Measurements from ENCODE around the gene ALK.

The ALK gene

GRCh38 chr2:29146197-29146596 is 775.2 kb downstream of the ALK start:
- no peak for TF ChIP-seq EZH2phosphoT487 (IDR thresholded peaks at IDR 0.05; ENCODE audit: low read depth)
- no peak for TF ChIP-seq CTCF (IDR thresholded peaks at IDR 0.05; ENCODE audit: low read depth, low read length)
- H3K4me1 ChIP-seq (ENCODE audit: low read length): no peaks in the 10 kb centered on the region
- no peak overlapping the region for H3K27ac ChIP-seq (ENCODE audit: low read length)
- 0 out of 2 replicates have a peak, but pooled peaks cover 2% of the 10 kb centered on the region for H3K79me2 ChIP-seq (ENCODE audit: low read length)
- H2AFZ ChIP-seq (ENCODE audit: low read depth, low read length): no peak overlapping the region
- no peaks in the 10 kb centered on the region for H4K20me1 ChIP-seq (ENCODE audit: insufficient read depth, low read length)
- H3K9me3 ChIP-seq (ENCODE audit: insufficient read depth, low read length): no peaks in the 10 kb centered on the region
- no peak overlapping the region for H3K9ac ChIP-seq (ENCODE audit: low read length)
- no peak overlapping the region for H3K4me3 ChIP-seq (ENCODE audit: low read length)
- H3K4me2 ChIP-seq (ENCODE audit: low read length): no peak overlapping the region
- H3K27me3 ChIP-seq (ENCODE audit: low read depth, low read length): no peaks in the 10 kb centered on the region
- H3K36me3 ChIP-seq (replicated peaks; ENCODE audit: low read depth, low read length): no peaks in the 10 kb centered on the region

- Histone ChIP-seq H3K36me3 (replicated peaks; ENCODE audit: low read depth, low read length) (no peaks in the 10 kb centered on the region), H3K27me3 (ENCODE audit: low read depth, low read length) (no peaks in the 10 kb centered on the region)
- TF ChIP-seq EZH2phosphoT487 (IDR thresholded peaks at IDR 0.05; ENCODE audit: low read depth) (no peak), CTCF (IDR thresholded peaks at IDR 0.05; ENCODE audit: low read depth, low read length) (no peak)
Measured at GRCh38 chr2:29143657-29144056, 777.7 kb downstream of the ALK start.

More at GRCh38 chr2:29143657-29144056, 777.7 kb downstream of the ALK start:
- no peak overlapping the region for H2AFZ ChIP-seq (ENCODE audit: low read depth, low read length)
- no peak overlapping the region for H3K9ac ChIP-seq (ENCODE audit: low read length)
- H3K27ac ChIP-seq (ENCODE audit: low read length): no peak overlapping the region
- H4K20me1 ChIP-seq (ENCODE audit: insufficient read depth, low read length): no peaks in the 10 kb centered on the region
- no peaks in the 10 kb centered on the region for H3K9me3 ChIP-seq (ENCODE audit: insufficient read depth, low read length)
- no peak overlapping the region for H3K4me2 ChIP-seq (ENCODE audit: low read length)
- H3K4me3 ChIP-seq (ENCODE audit: low read length): no peak overlapping the region
- no peaks in the 10 kb centered on the region for H3K4me1 ChIP-seq (ENCODE audit: low read length)
- H3K79me2 ChIP-seq (ENCODE audit: low read length): 0 out of 2 replicates have a peak, but pooled peaks cover 2% of the 10 kb centered on the region
